Fibroblast of mammary gland (primary cell): ENCODE data around the gene DLG5.

Source experiments
- DNase-seq: peaks from one replicate; pipeline ENCODE4 v3.0.0-alpha.2; 2010; ENCODE audit warnings: low read depth
- H3K4me3 ChIP-seq: 2 replicates; pipeline ENCODE4 v1.5.1; 2011; ENCODE audit warnings: low read depth, mild to moderate bottlenecking, low read length, moderate library complexity; ENCODE audit not compliant: control insufficient read depth
- TF ChIP-seq, protein P1 (sequence below): conservative IDR thresholded peaks from 2 replicates; pipeline ENCODE4 v1.5.1; 2011; ENCODE audit warnings: low read depth, low read length, inconsistent platforms; ENCODE audit not compliant: control insufficient read depth, insufficient read depth

DLG5 gene

GRCh38 chr10:77889277-77889903, 37.2 kb downstream of the DLG5 start:
- H3K4me3 ChIP-seq: no peak overlapping the region
- TF ChIP-seq, protein P1, sequence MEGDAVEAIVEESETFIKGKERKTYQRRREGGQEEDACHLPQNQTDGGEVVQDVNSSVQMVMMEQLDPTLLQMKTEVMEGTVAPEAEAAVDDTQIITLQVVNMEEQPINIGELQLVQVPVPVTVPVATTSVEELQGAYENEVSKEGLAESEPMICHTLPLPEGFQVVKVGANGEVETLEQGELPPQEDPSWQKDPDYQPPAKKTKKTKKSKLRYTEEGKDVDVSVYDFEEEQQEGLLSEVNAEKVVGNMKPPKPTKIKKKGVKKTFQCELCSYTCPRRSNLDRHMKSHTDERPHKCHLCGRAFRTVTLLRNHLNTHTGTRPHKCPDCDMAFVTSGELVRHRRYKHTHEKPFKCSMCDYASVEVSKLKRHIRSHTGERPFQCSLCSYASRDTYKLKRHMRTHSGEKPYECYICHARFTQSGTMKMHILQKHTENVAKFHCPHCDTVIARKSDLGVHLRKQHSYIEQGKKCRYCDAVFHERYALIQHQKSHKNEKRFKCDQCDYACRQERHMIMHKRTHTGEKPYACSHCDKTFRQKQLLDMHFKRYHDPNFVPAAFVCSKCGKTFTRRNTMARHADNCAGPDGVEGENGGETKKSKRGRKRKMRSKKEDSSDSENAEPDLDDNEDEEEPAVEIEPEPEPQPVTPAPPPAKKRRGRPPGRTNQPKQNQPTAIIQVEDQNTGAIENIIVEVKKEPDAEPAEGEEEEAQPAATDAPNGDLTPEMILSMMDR: no peak
- no peak for DNase-seq

GRCh38 chr10:77888356-77888703, 38.2 kb downstream of the DLG5 start:
- peak; percentile 48 for DNase-seq
- H3K4me3 ChIP-seq: peak overlapping the region; percentile 2
- TF ChIP-seq, protein P1: no peak

DNA sequence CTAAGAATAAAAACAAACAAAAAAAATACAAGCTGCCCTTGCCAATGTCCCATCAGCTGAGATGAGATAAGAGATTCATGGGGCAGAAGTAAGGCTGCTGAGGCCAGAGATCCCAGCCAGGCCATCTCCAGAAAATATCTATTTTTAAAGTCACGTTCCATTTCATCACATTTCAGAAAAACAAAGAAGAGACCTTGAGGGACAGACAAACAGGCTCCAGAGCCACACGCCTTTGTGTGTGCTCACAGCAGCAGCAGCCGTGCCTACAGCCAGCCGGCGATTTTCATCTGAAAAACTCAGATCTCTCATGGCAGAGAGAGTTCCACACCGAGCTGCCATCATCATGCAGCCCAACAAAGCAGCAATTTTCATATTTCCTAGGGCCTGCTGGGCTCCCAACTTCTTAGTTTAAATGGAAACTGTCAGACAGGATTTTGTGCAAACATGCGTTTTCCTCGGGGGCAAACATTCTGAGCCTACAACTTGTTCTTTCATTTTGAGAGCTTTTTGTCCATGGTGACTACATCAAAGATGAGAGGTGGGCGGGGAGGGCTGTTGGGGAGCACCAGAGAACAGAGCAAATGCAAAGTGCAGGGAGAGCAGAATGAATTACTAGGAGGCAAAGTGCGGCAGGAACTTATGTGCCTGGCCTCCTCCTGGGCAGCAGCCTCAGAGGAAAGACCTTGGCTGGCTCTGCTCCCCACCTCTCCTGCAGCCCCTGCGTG, 38.8 kb downstream of the DLG5 start:
- no peak for DNase-seq
- peak overlapping the region; percentile 2 for H3K4me3 ChIP-seq

GRCh38 chr10:77886795-77887355, 39.7 kb downstream of the DLG5 start:
- TF ChIP-seq, protein P1: no peak
- no peak for DNase-seq
- no peak overlapping the region for H3K4me3 ChIP-seq

More for the DNA sequence above, 38.8 kb downstream of the DLG5 start:
- TF ChIP-seq, protein P1: no peak

GRCh38 chr10:77884181-77884580, 42.4 kb downstream of the DLG5 start:
- no peak overlapping the region for H3K4me3 ChIP-seq
- TF ChIP-seq, protein P1: no peak
- no peak for DNase-seq

- TF ChIP-seq, protein P1: no peak
- no peak overlapping the region for H3K4me3 ChIP-seq
Measured at GRCh38 chr10:77881636-77882035, 44.9 kb downstream of the DLG5 start.

GRCh38 chr10:77881222-77881621, 45.3 kb downstream of the DLG5 start:
- TF ChIP-seq, protein P1: no peak
- no peak for DNase-seq
- no peak overlapping the region for H3K4me3 ChIP-seq

More at GRCh38 chr10:77881636-77882035, 44.9 kb downstream of the DLG5 start:
- DNase-seq: no peak
